Endothelial cell (in vitro differentiated cells): ENCODE results near the gene ETV3L. TPM values are rescaled to one million over a fixed set of nuclear protein-coding genes. Genes with fewer than 3 reads are reported as not detected.

ENCODE experiments used
- DNase-seq: peaks from one replicate; pipeline ENCODE4 v3.0.0; 2021; ENCODE audit warnings: low spot score
- H3K27ac Mint-ChIP-seq: one replicate; pipeline ENCODE4 v1.8.0; 2021; ENCODE audit warnings: mixed read lengths, inconsistent platforms; ENCODE audit not compliant: unreplicated experiment
- H3K27me3 Mint-ChIP-seq: one replicate; pipeline ENCODE4 v1.8.0; 2021; ENCODE audit warnings: mild to moderate bottlenecking, moderate library complexity, mixed read lengths, inconsistent platforms; ENCODE audit not compliant: unreplicated experiment
- H3K36me3 Mint-ChIP-seq: one replicate; pipeline ENCODE4 v1.8.0; 2021; ENCODE audit warnings: mild to moderate bottlenecking, low read depth, mixed read lengths, inconsistent platforms; ENCODE audit not compliant: unreplicated experiment
- H3K4me1 Mint-ChIP-seq: one replicate; pipeline ENCODE4 v1.8.0; 2021; ENCODE audit warnings: mild to moderate bottlenecking, mixed read lengths, inconsistent platforms; ENCODE audit not compliant: unreplicated experiment
- H3K4me3 Mint-ChIP-seq: one replicate; pipeline ENCODE4 v1.8.0; 2021; ENCODE audit warnings: mild to moderate bottlenecking, mixed read lengths, inconsistent platforms; ENCODE audit not compliant: unreplicated experiment
- H3K9me3 Mint-ChIP-seq: one replicate; pipeline ENCODE4 v1.8.0; 2021; ENCODE audit warnings: mixed read lengths, inconsistent platforms; ENCODE audit not compliant: unreplicated experiment
- CTCF ChIP-seq: fragments of 200-600 bp; sonication (generic); IDR thresholded peaks from one replicate; pipeline ENCODE4 v1.5.0; 2021; ENCODE audit warnings: antibody characterized with exemption; ENCODE audit not compliant: unreplicated experiment
- total RNA-seq: library from RNA; stranded (reverse); fragmentation: NEBNext Ultra II Directional; extraction: Animal tissue kit (Norgen Biotek cat#: 25700); gene quantifications from one replicate; pipeline ENCODE4 v1.2.1, GENCODE V29; 2021; ENCODE audit not compliant: unreplicated experiment

Gene ETV3L
- total RNA-seq, 1 donor from 2014 or later: not detected

- no peak for DNase-seq
- no peaks in the 10 kb centered on the region for H3K36me3 Mint-ChIP-seq
- H3K27me3 Mint-ChIP-seq: peaks cover 3% of the 10 kb centered on the region
- H3K4me1 Mint-ChIP-seq: no peaks in the 10 kb centered on the region
- no peak overlapping the region for H3K4me3 Mint-ChIP-seq
- no peak overlapping the region for H3K27ac Mint-ChIP-seq
- H3K9me3 Mint-ChIP-seq: no peaks in the 10 kb centered on the region
- no peak for TF ChIP-seq CTCF
These were observed 8.4 kb downstream of the ETV3L start for GRCh38 chr1:157091186-157091585.

- Mint-ChIP-seq H3K27me3 (peaks cover 3% of the 10 kb centered on the region), H3K36me3 (no peaks in the 10 kb centered on the region), H3K27ac (no peak overlapping the region), H3K4me1 (no peaks in the 10 kb centered on the region), H3K4me3 (no peak overlapping the region), H3K9me3 (no peaks in the 10 kb centered on the region)
- DNase-seq: no peak
- TF ChIP-seq CTCF: no peak
These were observed 8.8 kb downstream of the ETV3L start for GRCh38 chr1:157090771-157091170.

GRCh38 chr1:157090196-157090647 is 9.4 kb downstream of the ETV3L start:
- no peaks in the 10 kb centered on the region for H3K36me3 Mint-ChIP-seq
- no peak overlapping the region for H3K4me3 Mint-ChIP-seq
- H3K9me3 Mint-ChIP-seq: no peaks in the 10 kb centered on the region
- peak; percentile 90 for DNase-seq
- H3K4me1 Mint-ChIP-seq: no peaks in the 10 kb centered on the region
- H3K27ac Mint-ChIP-seq: no peak overlapping the region
- H3K27me3 Mint-ChIP-seq: peaks cover 3% of the 10 kb centered on the region
- peak; percentile 95 for TF ChIP-seq CTCF

- DNase-seq: no peak
- Mint-ChIP-seq H3K27me3 (peaks cover 3% of the 10 kb centered on the region), H3K9me3 (no peaks in the 10 kb centered on the region), H3K4me1 (no peaks in the 10 kb centered on the region), H3K27ac (no peak overlapping the region), H3K36me3 (no peaks in the 10 kb centered on the region), H3K4me3 (no peak overlapping the region)
- TF ChIP-seq CTCF: no peak
These were observed 9.8 kb downstream of the ETV3L start for GRCh38 chr1:157089789-157090188.

GRCh38 chr1:157088607-157089006 is 11.0 kb downstream of the ETV3L start:
- H3K4me3 Mint-ChIP-seq: no peak overlapping the region
- no peak for TF ChIP-seq CTCF
- H3K27ac Mint-ChIP-seq: no peak overlapping the region
- no peaks in the 10 kb centered on the region for H3K9me3 Mint-ChIP-seq
- no peaks in the 10 kb centered on the region for H3K4me1 Mint-ChIP-seq
- DNase-seq: no peak
- no peaks in the 10 kb centered on the region for H3K27me3 Mint-ChIP-seq
- no peaks in the 10 kb centered on the region for H3K36me3 Mint-ChIP-seq
